Measurements from ENCODE around the gene USP47.

DNA sequence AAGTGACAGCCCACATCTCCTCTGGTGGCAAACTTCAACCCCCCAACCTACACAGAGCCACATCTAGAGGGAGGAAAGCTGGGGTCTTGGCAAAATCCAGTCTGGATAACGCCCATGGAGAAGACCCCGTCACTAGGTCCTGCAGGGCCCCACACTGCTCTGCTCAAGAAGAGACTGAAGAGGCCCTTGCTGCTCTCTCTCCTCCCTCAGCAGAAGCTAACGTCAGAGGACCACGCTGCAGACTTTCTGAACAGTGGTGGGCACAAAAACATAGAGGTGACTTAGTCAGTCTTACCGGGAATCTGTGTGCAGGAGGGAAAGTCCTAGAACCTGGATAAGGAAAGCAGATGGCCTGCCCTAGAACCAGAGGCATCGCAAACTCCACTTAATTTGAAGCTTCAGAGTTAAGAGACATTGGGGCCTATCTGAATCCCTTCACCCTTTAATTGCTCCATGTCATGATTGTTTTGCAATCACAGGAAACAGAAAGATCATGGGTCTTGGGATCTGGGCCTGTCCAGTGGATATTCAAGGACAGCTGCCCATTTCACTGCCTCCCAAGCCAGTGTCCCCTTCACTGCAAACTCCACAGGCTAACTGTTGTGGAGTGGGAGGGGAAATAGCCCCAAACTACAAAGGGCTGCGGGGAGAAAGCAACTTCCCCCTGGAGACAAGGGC lies 164.9 kb downstream of the USP47 start:
- TF ChIP-seq POLR2A (IDR thresholded peaks at IDR 0.05; ENCODE audit: low read length) (no peak), GATA1 (IDR thresholded peaks at IDR 0.05; ENCODE audit: low read depth, low read length) (no peak)
